Activated CD4-positive, alpha-beta memory T cell treated with anti-CD3 and anti-CD28 coated beads, Interleukin-2, amount 10 ng/mL, durations not matched to agents 7 days and 5 days (primary cell): ENCODE results near the gene HSPBP1. TPM values are rescaled to one million over a fixed set of nuclear protein-coding genes. Genes with fewer than 3 reads are reported as not detected.

Source experiments
- CTCF ChIA-PET: fragments of 350-600 bp; sonication (Branson Sonifier 250); formaldehyde crosslinking; loops from one replicate; lab custom pipeline; 2021; ENCODE audit warnings: antibody characterized with exemption, inconsistent platforms; lab: Charles Lee
- POLR2A ChIA-PET: fragments of 350-600 bp; sonication (Branson Sonifier 250); formaldehyde crosslinking; loops from one replicate; lab custom pipeline; 2021; ENCODE audit warnings: antibody characterized with exemption; lab: Charles Lee
- DNase-seq: peaks from one replicate; pipeline ENCODE4 v3.0.0-alpha.2; 2020
- H3K27ac Mint-ChIP-seq: one replicate; pipeline ENCODE4 v1.8.0; 2021; ENCODE audit warnings: mild to moderate bottlenecking, mixed read lengths
- H3K27me3 Mint-ChIP-seq: one replicate; pipeline ENCODE4 v1.8.0; 2021; ENCODE audit warnings: mixed read lengths
- H3K36me3 Mint-ChIP-seq: one replicate; pipeline ENCODE4 v1.8.0; 2021; ENCODE audit warnings: low read depth, mixed read lengths
- H3K4me1 Mint-ChIP-seq: one replicate; pipeline ENCODE4 v1.8.0; 2021; ENCODE audit warnings: mixed read lengths
- H3K4me3 Mint-ChIP-seq: one replicate; pipeline ENCODE4 v1.8.0; 2021; ENCODE audit warnings: mild to moderate bottlenecking, mixed read lengths
- H3K9me3 Mint-ChIP-seq: one replicate; pipeline ENCODE4 v1.8.0; 2021; ENCODE audit warnings: mixed read lengths
- total RNA-seq, 2 experiments: library from RNA; stranded (reverse); gene quantifications; one replicate each; pipeline ENCODE4 v1.2.3, GENCODE V29; 2021

HSPBP1 gene
- total RNA-seq, 2 experiments from 2014 or later = 28.9 to 29.0 TPM

- Mint-ChIP-seq H3K9me3 (no peaks in the 10 kb centered on the region), H3K4me1 (peaks cover 14% of the 10 kb centered on the region), H3K36me3 (no peaks in the 10 kb centered on the region), H3K27me3 (peaks cover 2% of the 10 kb centered on the region), H3K4me3 (peak overlapping the region; percentile 76), H3K27ac (peak overlapping the region; percentile 73)
- ChIA-PET CTCF (interaction anchor here (0.6 to 3.8 kb wide), 19 partner anchors 10 to 165 kb away, joined by 3 to 41 read pairs (median 8); partner anchors contain the start of genes HSPBP1, KMT5C, TMEM150B and TMEM238), POLR2A (interaction anchor here (1.2 to 3.1 kb wide), 5 partner anchors 36 to 105 kb away, joined by 3 to 23 read pairs (median 10); partner anchors contain the start of genes KMT5C, TMEM238 and UBE2S)
- no peak for DNase-seq
These were observed 22.4 kb upstream of the HSPBP1 start for GRCh38 chr19:55302318-55302703.

GRCh38 chr19:55301459-55302317, 21.8 kb upstream of the HSPBP1 start:
- CTCF ChIA-PET = interaction anchor here (0.6 to 3.8 kb wide), 35 partner anchors 9 to 331 kb away, joined by 3 to 41 read pairs (median 5); partner anchors contain the start of genes HSPBP1, KMT5C, PPP6R1 and TMEM150B
- POLR2A ChIA-PET = interaction anchor here (0.6 to 3.1 kb wide), 8 partner anchors 31 to 106 kb away, joined by 3 to 23 read pairs (median 5); partner anchors contain the start of genes KMT5C, TMEM238 and UBE2S
- H3K9me3 Mint-ChIP-seq = no peaks in the 10 kb centered on the region
- no peaks in the 10 kb centered on the region for H3K36me3 Mint-ChIP-seq
- H3K27ac Mint-ChIP-seq = peak overlapping the region; percentile 73
- H3K27me3 Mint-ChIP-seq = peaks cover 2% of the 10 kb centered on the region
- peaks cover 14% of the 10 kb centered on the region for H3K4me1 Mint-ChIP-seq
- H3K4me3 Mint-ChIP-seq = peak overlapping the region; percentile 76
- DNase-seq = peak; percentile 94

DNA sequence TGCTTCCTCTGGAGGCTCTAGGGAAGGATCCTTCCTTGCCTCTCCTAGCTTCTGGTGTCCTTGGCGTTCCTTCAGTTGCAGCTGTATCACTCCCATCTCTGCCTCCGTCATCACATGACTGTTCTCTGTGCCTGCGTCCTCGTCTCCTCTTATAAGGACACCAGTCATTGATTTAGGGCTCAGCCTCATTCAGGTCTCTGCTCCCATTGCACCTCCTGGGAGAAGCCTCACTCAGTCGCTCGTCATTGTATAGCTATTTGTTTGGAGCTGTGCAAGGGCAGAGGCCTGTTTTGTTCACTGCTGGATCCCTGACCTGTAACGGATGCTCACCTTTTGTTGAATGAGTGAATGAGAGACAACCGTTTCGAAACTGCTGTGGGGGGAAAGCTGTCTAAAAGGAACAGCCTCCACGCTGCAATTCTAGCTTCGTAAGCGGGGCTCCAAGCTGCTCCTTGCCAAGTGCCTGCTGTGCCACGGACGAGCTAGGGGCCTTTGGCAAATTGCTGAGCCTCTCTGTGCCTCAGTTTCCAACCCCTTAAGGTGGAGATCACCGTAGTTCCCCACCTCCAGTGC, 21.1 kb upstream of the HSPBP1 start:
- no peaks in the 10 kb centered on the region for H3K9me3 Mint-ChIP-seq
- H3K27me3 Mint-ChIP-seq = peaks cover 2% of the 10 kb centered on the region
- no peaks in the 10 kb centered on the region for H3K36me3 Mint-ChIP-seq
- no peak for DNase-seq
- CTCF ChIA-PET = interaction anchor here (0.6 to 3.8 kb wide), 33 partner anchors 9 to 332 kb away, joined by 3 to 41 read pairs (median 5); partner anchors contain the start of genes HSPBP1, KMT5C, PPP6R1 and TMEM150B
- H3K27ac Mint-ChIP-seq = no peak overlapping the region
- H3K4me3 Mint-ChIP-seq = peak overlapping the region; percentile 76
- POLR2A ChIA-PET = interaction anchor here (0.6 to 3.1 kb wide), 7 partner anchors 30 to 106 kb away, joined by 3 to 23 read pairs (median 6); partner anchors contain the start of genes KMT5C, TMEM238 and UBE2S
- peaks cover 14% of the 10 kb centered on the region for H3K4me1 Mint-ChIP-seq

DNA sequence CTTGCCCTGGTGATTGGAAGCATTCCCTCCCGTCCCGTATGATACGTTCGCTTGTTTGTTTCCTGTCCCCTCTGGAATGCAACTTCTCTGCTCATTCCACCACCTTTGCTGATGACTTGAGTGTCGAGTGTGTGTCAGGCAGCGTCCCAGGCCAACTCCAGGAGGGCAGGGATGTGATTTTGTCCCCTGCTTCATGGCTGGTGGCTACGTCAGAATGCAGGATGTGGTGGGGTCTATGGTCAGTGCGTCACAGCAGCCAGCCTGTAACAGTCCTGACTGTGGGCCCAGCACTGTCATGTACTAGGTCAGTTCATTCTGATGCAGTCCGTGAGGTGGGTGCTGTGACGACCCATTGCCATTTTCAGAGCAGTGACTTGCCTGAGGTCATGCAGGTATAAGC, 20.1 kb upstream of the HSPBP1 start:
- Mint-ChIP-seq H3K27ac (no peak overlapping the region), H3K27me3 (peaks cover 2% of the 10 kb centered on the region), H3K36me3 (no peaks in the 10 kb centered on the region), H3K4me1 (peaks cover 10% of the 10 kb centered on the region), H3K4me3 (no peak overlapping the region), H3K9me3 (no peaks in the 10 kb centered on the region)
- DNase-seq = no peak
- CTCF ChIA-PET = interaction anchor here (3.8 kb wide), 1 partner anchor 8 kb away, joined by 41 read pairs; no protein-coding TSS in a partner anchor
- POLR2A ChIA-PET = no interaction called here

DNA sequence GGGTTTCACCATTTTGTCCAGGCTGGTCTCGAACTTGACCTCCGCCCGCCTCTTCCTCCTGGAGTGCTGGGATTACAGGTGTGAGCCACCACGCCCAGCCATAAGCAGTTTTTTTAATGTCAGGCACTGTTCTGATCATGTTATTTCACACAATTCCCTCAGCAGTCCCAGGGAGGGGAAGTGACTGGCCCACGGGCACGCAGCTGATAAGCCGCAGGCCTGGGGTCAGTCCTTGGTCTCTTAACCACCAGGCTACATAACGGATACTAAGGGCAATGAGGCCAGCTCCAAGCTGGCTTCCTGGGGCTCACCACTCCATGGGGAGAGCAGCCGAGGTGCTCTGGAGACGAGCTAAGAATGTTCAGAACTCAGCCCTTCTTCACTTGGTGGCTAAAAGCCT, 17.4 kb upstream of the HSPBP1 start:
- POLR2A ChIA-PET = no interaction called here
- Mint-ChIP-seq H3K27me3 (peaks cover 2% of the 10 kb centered on the region), H3K27ac (no peak overlapping the region), H3K4me3 (no peak overlapping the region), H3K9me3 (no peaks in the 10 kb centered on the region), H3K4me1 (peaks cover 10% of the 10 kb centered on the region), H3K36me3 (no peaks in the 10 kb centered on the region)
- no peak for DNase-seq
- CTCF ChIA-PET = interaction anchor here (0.5 kb wide), 1 partner anchor 334 kb away, joined by 8 read pairs; no protein-coding TSS in a partner anchor

- Mint-ChIP-seq H3K27ac (no peak overlapping the region), H3K27me3 (peaks cover 2% of the 10 kb centered on the region), H3K36me3 (no peaks in the 10 kb centered on the region), H3K9me3 (no peaks in the 10 kb centered on the region), H3K4me3 (no peak overlapping the region), H3K4me1 (peaks cover 8% of the 10 kb centered on the region)
- DNase-seq = no peak
- CTCF ChIA-PET = interaction anchor here (0.6 to 1.3 kb wide), 2 partner anchors 12 to 37 kb away, joined by 3 to 4 read pairs; no protein-coding TSS in a partner anchor
- POLR2A ChIA-PET = no interaction called here
These were observed 9.3 kb upstream of the HSPBP1 start for GRCh38 chr19:55289117-55289796.

- CTCF ChIA-PET = interaction anchor here (1.0 to 1.2 kb wide), 2 partner anchors 14 to 16 kb away, joined by 3 to 5 read pairs; no protein-coding TSS in a partner anchor
- Mint-ChIP-seq H3K27me3 (peaks cover 10% of the 10 kb centered on the region), H3K27ac (no peak overlapping the region), H3K4me1 (peaks cover 14% of the 10 kb centered on the region), H3K9me3 (no peaks in the 10 kb centered on the region), H3K36me3 (no peaks in the 10 kb centered on the region), H3K4me3 (no peak overlapping the region)
- DNase-seq = no peak
- POLR2A ChIA-PET = no interaction called here
These were observed 7.6 kb upstream of the HSPBP1 start for GRCh38 chr19:55287361-55288079.

DNA sequence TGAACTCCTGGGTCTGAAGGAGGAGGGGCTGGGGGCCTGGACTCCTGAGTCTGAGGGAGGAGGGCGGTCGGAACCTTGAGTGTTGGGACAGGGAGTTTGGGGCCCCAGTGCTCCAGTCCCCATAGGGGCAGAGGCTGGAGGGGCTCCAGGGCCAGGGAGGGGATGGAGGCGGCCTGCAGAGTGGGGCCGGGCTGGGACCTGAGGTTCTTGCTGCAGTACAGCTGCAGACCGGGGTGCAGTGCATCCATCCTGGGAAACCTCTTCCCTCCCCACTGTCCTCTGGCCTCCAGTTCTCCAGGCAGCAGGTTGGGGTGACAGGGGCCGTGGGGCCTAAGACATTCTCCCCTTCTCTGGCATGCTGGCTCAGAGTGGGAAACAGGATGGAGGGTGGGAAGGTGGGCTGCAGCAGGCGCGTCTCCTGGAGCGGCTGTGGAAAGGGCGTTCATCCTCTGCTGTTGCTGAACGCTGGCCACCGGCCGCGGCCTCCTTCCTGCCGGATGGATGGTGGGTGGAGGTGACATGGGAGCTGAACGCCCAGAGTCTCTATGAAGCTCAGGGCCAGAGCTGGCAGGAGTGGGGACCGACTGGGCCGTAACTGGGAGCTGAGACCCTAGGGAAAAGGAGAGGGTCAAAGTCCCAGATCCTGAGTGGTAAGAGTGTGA, 5.5 kb upstream of the HSPBP1 start:
- H3K27ac Mint-ChIP-seq = peak overlapping the region; percentile 35

DNA sequence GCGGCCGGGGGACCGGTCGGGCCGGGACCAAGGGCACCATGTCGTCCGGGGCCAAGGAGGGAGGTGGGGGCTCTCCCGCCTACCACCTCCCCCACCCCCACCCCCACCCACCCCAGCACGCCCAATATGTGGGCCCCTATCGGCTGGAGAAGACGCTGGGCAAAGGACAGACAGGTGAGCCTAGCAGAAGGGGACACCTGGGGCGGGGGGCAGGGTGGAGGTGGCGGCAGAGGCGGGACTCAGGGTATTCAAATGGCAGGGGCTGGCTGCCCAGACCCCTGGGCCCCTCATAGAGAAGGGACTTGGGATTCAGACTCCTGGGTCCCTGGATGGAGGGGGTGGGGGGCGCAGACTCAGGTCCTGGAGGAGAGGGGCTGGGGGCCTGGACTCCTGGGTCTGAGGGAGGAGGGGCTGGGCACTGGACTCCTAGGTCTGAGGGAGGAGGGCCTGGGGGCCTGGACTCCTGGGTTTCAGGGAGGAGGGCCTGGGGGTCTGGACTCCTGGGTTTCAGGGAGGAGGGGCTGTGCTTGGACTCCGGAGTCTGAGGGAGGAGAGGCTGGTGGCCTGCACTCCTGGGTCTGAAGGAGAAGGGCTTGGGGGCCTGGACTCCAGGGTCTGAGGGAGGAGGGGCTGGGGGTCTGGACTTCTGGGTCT, 4.6 kb upstream of the HSPBP1 start:
- Mint-ChIP-seq H3K9me3 (no peaks in the 10 kb centered on the region), H3K4me1 (peaks cover 26% of the 10 kb centered on the region), H3K4me3 (no peak overlapping the region), H3K27me3 (peaks cover 10% of the 10 kb centered on the region), H3K36me3 (peaks cover 4% of the 10 kb centered on the region), H3K27ac (no peak overlapping the region)
- CTCF ChIA-PET = no interaction called here
- no peak for DNase-seq
- POLR2A ChIA-PET = interaction anchor here (0.6 kb wide), 1 partner anchor 31 kb away, joined by 3 read pairs; no protein-coding TSS in a partner anchor

More for the DNA sequence above, 5.5 kb upstream of the HSPBP1 start:
- DNase-seq = no peak
- H3K4me3 Mint-ChIP-seq = no peak overlapping the region
- POLR2A ChIA-PET = no interaction called here
- CTCF ChIA-PET = interaction anchor here (0.6 kb wide), 1 partner anchor 804 kb away, joined by 3 read pairs; no protein-coding TSS in a partner anchor
- peaks cover 18% of the 10 kb centered on the region for H3K4me1 Mint-ChIP-seq
- H3K36me3 Mint-ChIP-seq = no peaks in the 10 kb centered on the region
- no peaks in the 10 kb centered on the region for H3K9me3 Mint-ChIP-seq
- peaks cover 10% of the 10 kb centered on the region for H3K27me3 Mint-ChIP-seq

GRCh38 chr19:55283548-55284377, 3.9 kb upstream of the HSPBP1 start, which contains the start of gene BRSK1:
Gene BRSK1, plus strand, starts transcription at chr19:55283997. Its CDS starts 446 bp downstream, at chr19:55284443.
- H3K36me3 Mint-ChIP-seq = peaks cover 4% of the 10 kb centered on the region
- H3K27ac Mint-ChIP-seq = no peak within 1 kb of the TSS
- H3K4me3 Mint-ChIP-seq = peak within 1 kb of the TSS; percentile 47
- H3K9me3 Mint-ChIP-seq = no peaks in the 10 kb centered on the region
- H3K27me3 Mint-ChIP-seq = peaks cover 10% of the 10 kb centered on the region
- ChIA-PET CTCF (interaction anchor here (1.0 to 2.1 kb wide), 2 partner anchors 8 to 18 kb away, joined by 7 to 13 read pairs; no protein-coding TSS in a partner anchor), POLR2A (interaction anchor here (0.6 to 1.1 kb wide), 2 partner anchors 30 to 31 kb away, joined by 3 to 4 read pairs; no protein-coding TSS in a partner anchor)
- peak; percentile 52 for DNase-seq
- H3K4me1 Mint-ChIP-seq = peaks cover 31% of the 10 kb centered on the region
